ENCODE results near the gene DOHH. TPM values are rescaled to one million over a fixed set of nuclear protein-coding genes. Genes with fewer than 3 reads are reported as not detected.

The DOHH gene, protein sequence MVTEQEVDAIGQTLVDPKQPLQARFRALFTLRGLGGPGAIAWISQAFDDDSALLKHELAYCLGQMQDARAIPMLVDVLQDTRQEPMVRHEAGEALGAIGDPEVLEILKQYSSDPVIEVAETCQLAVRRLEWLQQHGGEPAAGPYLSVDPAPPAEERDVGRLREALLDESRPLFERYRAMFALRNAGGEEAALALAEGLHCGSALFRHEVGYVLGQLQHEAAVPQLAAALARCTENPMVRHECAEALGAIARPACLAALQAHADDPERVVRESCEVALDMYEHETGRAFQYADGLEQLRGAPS
- 5.5 TPM for total RNA-seq

GRCh38 chr19:3500429-3501101 is at the start of gene DOHH:
DOHH (minus strand) TSS chr19:3500674; CDS start chr19:3496814, 3,860 bp downstream.
- DNase-seq (ENCODE audit: low spot score) (peak; percentile 96), ATAC-seq (peak; percentile 93)

DNA sequence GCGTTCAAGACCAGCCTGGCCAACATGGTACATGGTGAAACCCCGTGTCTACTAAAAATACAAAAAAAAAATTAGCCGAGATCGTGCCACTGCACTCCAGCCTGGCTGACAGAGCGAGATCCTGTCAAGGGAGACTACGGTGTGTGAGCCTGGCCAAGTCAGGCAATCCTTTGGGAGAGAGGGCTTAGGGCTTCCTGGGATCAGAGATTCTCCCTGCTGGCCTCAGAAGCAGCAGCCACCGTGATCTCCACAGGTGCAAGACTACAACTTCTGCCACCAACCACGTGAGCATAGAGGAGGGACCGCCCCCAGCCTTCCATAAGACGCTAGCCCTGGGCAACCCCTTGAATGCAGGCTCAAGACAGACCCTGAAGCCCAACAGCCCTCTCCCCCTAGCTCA is 49.3 kb upstream of the DOHH start:
- no peak for ATAC-seq
- DNase-seq (ENCODE audit: low spot score): no peak

DNA sequence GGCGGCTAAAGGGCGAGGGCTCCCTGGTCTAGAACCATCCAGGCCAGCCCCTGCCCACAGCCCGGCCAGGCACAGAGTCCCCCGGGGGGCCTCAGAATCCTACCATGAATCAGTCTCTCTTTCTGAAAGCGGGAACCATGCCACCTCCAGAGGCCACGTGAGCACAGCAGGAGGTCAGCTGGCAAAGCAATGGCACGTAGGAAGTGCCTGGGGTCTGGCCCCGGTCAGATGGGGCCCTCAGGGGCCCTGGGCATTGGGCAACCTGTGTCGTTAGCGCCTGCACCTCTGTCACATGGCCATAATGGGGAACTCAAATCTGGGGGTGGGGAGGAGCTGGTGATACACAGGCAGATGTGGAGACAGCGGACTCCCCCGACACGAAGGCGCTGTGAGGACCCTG is 48.1 kb upstream of the DOHH start:
- ATAC-seq (no peak), DNase-seq (ENCODE audit: low spot score) (no peak)

GRCh38 chr19:3547767-3548282 is 47.4 kb upstream of the DOHH start:
- no peak for DNase-seq (ENCODE audit: low spot score)
- ATAC-seq: no peak

- DNase-seq (ENCODE audit: low spot score) (no peak), ATAC-seq (no peak)
Measured at GRCh38 chr19:3547301-3547731, 46.8 kb upstream of the DOHH start.

GRCh38 chr19:3546119-3546518 is 45.6 kb upstream of the DOHH start:
- DNase-seq (ENCODE audit: low spot score): no peak
- ATAC-seq: peak; percentile 42

- ATAC-seq: no peak
- no peak for DNase-seq (ENCODE audit: low spot score)
Measured at GRCh38 chr19:3545669-3546034, 45.2 kb upstream of the DOHH start.

- ATAC-seq (peak; percentile 84), DNase-seq (ENCODE audit: low spot score) (peak; percentile 79)
Measured at GRCh38 chr19:3544742-3545668, 44.5 kb upstream of the DOHH start.

GRCh38 chr19:3544058-3544376 is 43.5 kb upstream of the DOHH start:
- ATAC-seq (no peak), DNase-seq (ENCODE audit: low spot score) (no peak)

DNA sequence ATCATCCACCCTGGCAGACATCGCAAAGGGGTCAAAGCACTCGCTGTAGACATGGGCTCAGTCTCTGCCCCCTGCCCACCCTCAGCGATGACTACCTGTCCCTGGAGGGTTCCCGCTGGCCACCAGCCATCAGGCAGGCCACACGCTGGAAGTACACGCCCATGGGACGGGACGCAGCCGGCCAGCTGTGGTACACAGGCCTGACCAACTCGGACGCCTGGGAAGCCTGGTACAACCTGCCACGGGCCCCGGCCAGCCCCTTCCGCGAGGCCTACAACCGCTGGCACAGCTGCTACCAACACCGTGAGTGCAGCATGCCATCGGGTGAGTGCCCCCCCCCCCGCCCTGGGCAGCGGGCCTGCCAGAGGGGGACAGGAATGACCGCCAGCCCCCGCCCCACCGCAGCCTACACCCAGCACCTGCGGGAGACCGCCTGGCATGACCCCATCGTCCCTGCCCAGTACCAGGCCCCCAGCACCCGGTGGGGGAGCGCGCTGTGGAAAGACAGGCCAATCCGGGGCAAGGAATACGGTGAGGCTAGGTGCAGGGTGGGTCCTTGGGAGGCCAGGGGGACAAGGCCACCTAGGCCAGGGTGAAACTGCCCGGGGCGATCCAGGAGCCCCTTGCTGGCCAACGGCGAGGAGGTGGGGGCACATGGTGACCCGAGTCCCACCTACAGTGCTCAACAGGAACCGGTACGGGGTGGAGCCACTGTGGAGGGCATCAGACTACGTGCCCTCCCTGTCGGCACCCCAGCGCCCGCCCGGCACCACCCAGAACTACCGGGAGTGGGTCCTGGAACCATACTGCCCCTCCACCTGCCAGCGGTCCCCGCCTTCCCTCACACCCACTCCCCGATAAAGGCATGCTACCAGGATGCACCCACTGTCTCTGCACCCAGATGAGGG is 42.9 kb upstream of the DOHH start:
- ATAC-seq (peak; percentile 5), DNase-seq (ENCODE audit: low spot score) (peak; percentile 57)

DNA sequence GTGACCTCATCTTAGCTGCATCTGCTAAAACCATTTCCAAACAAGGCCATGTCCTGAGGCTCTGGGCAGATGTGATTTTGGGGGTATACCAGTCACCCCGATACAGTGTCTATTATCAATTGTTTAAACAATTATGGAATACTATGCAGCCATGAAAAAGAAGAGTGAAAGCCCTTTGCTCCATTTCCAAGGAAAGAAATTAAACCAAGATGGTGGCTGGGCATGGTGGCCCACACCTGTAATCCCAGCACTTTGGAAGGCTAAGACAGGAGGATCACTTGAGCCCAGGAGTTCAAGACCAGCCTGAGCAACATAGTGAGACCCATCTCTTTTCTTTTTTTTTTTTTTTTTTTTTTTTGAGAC is 39.3 kb upstream of the DOHH start:
- DNase-seq (ENCODE audit: low spot score) (no peak), ATAC-seq (no peak)

- ATAC-seq: no peak
- no peak for DNase-seq (ENCODE audit: low spot score)
Measured at GRCh38 chr19:3538965-3539755, 38.7 kb upstream of the DOHH start, which contains the start of gene TEKTIP1. TEKTIP1 (plus strand) TSS chr19:3539174; CDS start chr19:3539178, 4 bp downstream.

- ATAC-seq (no peak), DNase-seq (ENCODE audit: low spot score) (no peak)
Measured at GRCh38 chr19:3538258-3538929, 37.9 kb upstream of the DOHH start.

DNA sequence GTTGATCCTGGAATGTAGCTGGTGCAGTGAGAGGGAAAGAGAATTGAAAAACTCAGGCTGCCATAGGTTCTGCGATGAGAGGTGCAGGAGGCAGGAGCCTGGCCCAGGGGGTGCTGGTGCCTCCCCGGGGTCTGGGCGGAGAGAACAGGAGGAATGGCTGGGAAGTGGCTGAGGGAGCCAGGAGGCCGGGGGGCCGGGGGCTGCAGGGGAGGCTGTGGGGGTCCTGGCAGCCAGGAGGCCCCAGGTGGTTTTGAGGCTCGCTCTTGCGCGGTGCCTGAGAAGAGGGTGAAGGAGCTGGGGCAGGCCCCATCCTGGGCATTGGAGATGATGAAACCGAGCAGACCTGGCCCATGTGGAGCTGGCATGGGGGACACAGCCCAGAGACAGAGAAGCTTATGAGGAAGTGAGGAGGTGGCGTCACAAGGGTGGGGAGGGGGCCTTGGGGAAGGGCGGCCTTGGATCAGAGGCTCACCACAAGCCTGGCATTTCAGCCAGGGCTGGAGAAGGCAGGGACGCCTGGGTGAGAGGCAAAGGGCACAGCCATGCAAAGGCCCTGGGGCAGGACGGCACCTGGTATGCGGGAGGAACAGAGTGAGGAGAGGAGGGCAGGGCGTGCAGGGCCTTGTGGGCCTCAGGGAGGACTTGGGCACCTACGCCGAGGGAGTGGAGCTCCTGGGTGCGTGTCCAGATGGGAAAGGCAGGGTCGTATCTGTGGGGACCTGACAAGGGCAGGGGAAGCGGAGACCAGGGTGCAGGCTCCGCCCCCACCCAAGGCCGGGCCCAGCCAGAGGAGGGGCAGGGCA is 37.2 kb upstream of the DOHH start:
- peak; percentile 16 for ATAC-seq

DNA sequence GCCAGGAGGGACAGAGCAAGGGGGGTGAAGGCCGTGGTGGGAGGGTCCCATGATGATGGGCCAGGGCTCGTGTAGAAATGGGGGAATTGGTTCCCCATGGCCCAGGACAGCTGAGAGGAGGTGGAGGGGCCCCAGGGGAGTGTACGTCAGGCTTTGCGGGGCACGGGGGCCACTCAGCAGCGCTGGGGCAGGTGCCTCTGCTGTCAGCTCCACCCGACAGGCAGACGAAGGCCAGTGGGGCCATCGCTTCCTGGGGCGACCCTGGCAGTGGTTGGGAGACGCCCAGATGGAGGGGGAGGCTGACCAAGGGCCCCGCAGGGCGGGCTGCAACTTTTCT is 36.6 kb upstream of the DOHH start:
- ATAC-seq: no peak
- DNase-seq (ENCODE audit: low spot score): no peak

More for the DNA sequence above, 37.2 kb upstream of the DOHH start:
- no peak for DNase-seq (ENCODE audit: low spot score)

GRCh38 chr19:3536429-3537100 is 36.1 kb upstream of the DOHH start:
- ATAC-seq (no peak), DNase-seq (ENCODE audit: low spot score) (no peak)

- DNase-seq (ENCODE audit: low spot score): no peak
Measured at GRCh38 chr19:3535981-3536380, 35.5 kb upstream of the DOHH start.

DNA sequence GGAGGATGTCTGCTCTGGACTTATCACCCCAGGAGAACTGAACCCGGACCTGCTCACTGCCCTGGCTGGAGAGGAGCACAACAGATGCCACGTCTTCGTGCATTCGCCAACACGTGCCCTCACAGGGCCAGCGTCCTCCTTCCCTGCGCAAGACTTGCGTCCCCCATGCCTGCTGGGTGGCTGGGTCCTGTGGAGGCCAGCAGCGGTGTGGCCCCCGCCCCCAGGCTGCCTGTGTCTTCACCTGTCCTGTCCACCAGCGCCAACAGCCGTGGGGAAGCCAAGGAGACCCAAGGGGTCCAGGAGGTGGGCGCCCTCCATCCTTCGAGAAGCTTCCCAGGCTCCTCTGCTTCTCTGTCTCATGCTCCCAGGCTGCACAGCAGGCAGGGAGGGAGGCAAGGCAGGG is 35.1 kb upstream of the DOHH start:
- DNase-seq (ENCODE audit: low spot score) (no peak), ATAC-seq (no peak)

More at GRCh38 chr19:3535981-3536380, 35.5 kb upstream of the DOHH start:
- no peak for ATAC-seq
